ENCODE measurements around the gene TRPC6.

DNA sequence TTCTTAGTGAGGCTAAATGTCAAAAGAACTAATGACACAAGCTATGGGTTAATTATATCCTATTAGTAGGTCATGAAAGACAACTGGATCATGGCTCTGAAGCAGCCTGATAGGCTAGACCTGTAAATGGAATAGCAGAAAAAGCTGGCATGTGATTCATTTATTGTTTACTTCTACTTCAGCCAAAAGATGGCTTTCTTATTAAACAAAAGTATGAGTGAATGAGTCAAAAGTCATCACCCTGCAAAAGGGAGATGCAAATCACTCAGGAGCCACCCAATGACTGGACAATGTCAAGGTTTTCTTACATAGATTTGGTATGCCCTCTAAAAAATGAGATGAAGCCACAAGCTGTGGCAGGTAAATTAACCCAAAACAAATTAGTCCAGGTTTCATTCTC is 138.0 kb downstream of the TRPC6 start:
- no peak for TF ChIP-seq EZH2 (IDR thresholded peaks at IDR 0.05)
- no peak for TF ChIP-seq POLR2AphosphoS5 (IDR thresholded peaks at IDR 0.05; ENCODE audit: borderline replicate concordance, low read depth, low read length)

All from SK-N-MC (cell line).